Measurements from ENCODE around the gene MTM1. TPM values are rescaled to one million over a fixed set of nuclear protein-coding genes. Genes with fewer than 3 reads are reported as not detected.

The MTM1 gene
- polyA plus RNA-seq, 1 donor from 2014 or later: 7.1 TPM

GRCh38 chrX:150602296-150602695 lies 33.9 kb downstream of the MTM1 start:
- Histone ChIP-seq H3K9me2 (ENCODE audit: insufficient read depth, low read length) (no peaks in the 10 kb centered on the region), H3K9ac (ENCODE audit: low read length) (no peak overlapping the region), H3K79me2 (replicated peaks; ENCODE audit: insufficient read depth, low read length) (no peaks in the 10 kb centered on the region), H3K4me2 (ENCODE audit: low read length) (no peak overlapping the region), H3K4me3 (ENCODE audit: low read length) (no peak overlapping the region), H3K27ac (ENCODE audit: low read length) (no peak overlapping the region), H4K20me1 (ENCODE audit: insufficient read depth) (no peaks in the 10 kb centered on the region), H3K27me3 (ENCODE audit: insufficient read depth, low read depth, low read length) (no peaks in the 10 kb centered on the region), H2AFZ (ENCODE audit: low read depth, low read length) (no peak overlapping the region), H3K36me3 (ENCODE audit: insufficient read depth, low read length) (no peaks in the 10 kb centered on the region), H3F3A (ENCODE audit: insufficient read depth, low read length, poor library complexity, severe bottlenecking) (no peaks in the 10 kb centered on the region), H3K9me3 (ENCODE audit: low read length) (no peaks in the 10 kb centered on the region)
- TF ChIP-seq MXI1 (conservative IDR thresholded peaks at IDR 0.05; ENCODE audit: poor library complexity, severe bottlenecking) (no peak), CTCF (IDR thresholded peaks at IDR 0.05; ENCODE audit: poor library complexity, severe bottlenecking) (no peak), EZH2 (IDR thresholded peaks at IDR 0.05; ENCODE audit: borderline replicate concordance, insufficient read depth, low read length, poor library complexity, severe bottlenecking) (no peak)

- H3F3A ChIP-seq (ENCODE audit: insufficient read depth, low read length, poor library complexity, severe bottlenecking): no peaks in the 10 kb centered on the region
- no peaks in the 10 kb centered on the region for H3K9me3 ChIP-seq (ENCODE audit: low read length)
- H3K27ac ChIP-seq (ENCODE audit: low read length): no peak overlapping the region
- TF ChIP-seq CTCF (IDR thresholded peaks at IDR 0.05; ENCODE audit: poor library complexity, severe bottlenecking) (no peak), MXI1 (conservative IDR thresholded peaks at IDR 0.05; ENCODE audit: poor library complexity, severe bottlenecking) (no peak)
- H3K4me2 ChIP-seq (ENCODE audit: low read length): no peak overlapping the region
- H3K79me2 ChIP-seq (replicated peaks; ENCODE audit: insufficient read depth, low read length): no peaks in the 10 kb centered on the region
- H3K27me3 ChIP-seq (ENCODE audit: insufficient read depth, low read depth, low read length): no peaks in the 10 kb centered on the region
- no peaks in the 10 kb centered on the region for H3K36me3 ChIP-seq (ENCODE audit: insufficient read depth, low read length)
- no peak overlapping the region for H2AFZ ChIP-seq (ENCODE audit: low read depth, low read length)
- no peaks in the 10 kb centered on the region for H3K9me2 ChIP-seq (ENCODE audit: insufficient read depth, low read length)
- H4K20me1 ChIP-seq (ENCODE audit: insufficient read depth): no peaks in the 10 kb centered on the region
- H3K4me3 ChIP-seq (ENCODE audit: low read length): no peak overlapping the region
- H3K9ac ChIP-seq (ENCODE audit: low read length): no peak overlapping the region
These were observed 34.3 kb downstream of the MTM1 start for GRCh38 chrX:150602743-150603142.

GRCh38 chrX:150605603-150606002 lies 37.2 kb downstream of the MTM1 start:
- H3K27me3 ChIP-seq (ENCODE audit: insufficient read depth, low read depth, low read length): no peaks in the 10 kb centered on the region
- H3K9ac ChIP-seq (ENCODE audit: low read length): no peak overlapping the region
- H3K27ac ChIP-seq (ENCODE audit: low read length): no peak overlapping the region
- no peaks in the 10 kb centered on the region for H3K79me2 ChIP-seq (replicated peaks; ENCODE audit: insufficient read depth, low read length)
- H2AFZ ChIP-seq (ENCODE audit: low read depth, low read length): no peak overlapping the region
- H3K4me3 ChIP-seq (ENCODE audit: low read length): no peak overlapping the region
- no peaks in the 10 kb centered on the region for H4K20me1 ChIP-seq (ENCODE audit: insufficient read depth)
- H3K4me2 ChIP-seq (ENCODE audit: low read length): no peak overlapping the region
- no peaks in the 10 kb centered on the region for H3F3A ChIP-seq (ENCODE audit: insufficient read depth, low read length, poor library complexity, severe bottlenecking)
- TF ChIP-seq POLR2AphosphoS5 (IDR thresholded peaks at IDR 0.05): no peak
- no peak for TF ChIP-seq SMC3 (conservative IDR thresholded peaks at IDR 0.05; ENCODE audit: poor library complexity)
- TF ChIP-seq MXI1 (conservative IDR thresholded peaks at IDR 0.05; ENCODE audit: poor library complexity, severe bottlenecking): no peak
- TF ChIP-seq EP300 (conservative IDR thresholded peaks at IDR 0.05; ENCODE audit: poor library complexity, severe bottlenecking): no peak
- TF ChIP-seq EZH2 (IDR thresholded peaks at IDR 0.05; ENCODE audit: borderline replicate concordance, insufficient read depth, low read length, poor library complexity, severe bottlenecking): no peak
- no peak for TF ChIP-seq CTCF (IDR thresholded peaks at IDR 0.05; ENCODE audit: poor library complexity, severe bottlenecking)
- no peak for TF ChIP-seq RAD21 (conservative IDR thresholded peaks at IDR 0.05)
- TF ChIP-seq TAF1 (IDR thresholded peaks at IDR 0.05; ENCODE audit: low read depth): no peak
- TF ChIP-seq REST (IDR thresholded peaks at IDR 0.05; ENCODE audit: borderline replicate concordance): no peak
- no peaks in the 10 kb centered on the region for H3K36me3 ChIP-seq (ENCODE audit: insufficient read depth, low read length)
- no peaks in the 10 kb centered on the region for H3K9me3 ChIP-seq (ENCODE audit: low read length)
- H3K9me2 ChIP-seq (ENCODE audit: insufficient read depth, low read length): no peaks in the 10 kb centered on the region

Measured in neural cell (in vitro differentiated cells).